Mammary epithelial cell (primary cell): ENCODE data around the gene SLC30A2.

ENCODE experiments used
- EZH2 ChIP-seq: IDR thresholded peaks from 2 replicates; pipeline ENCODE4 v1.6.1; 2012; ENCODE audit warnings: low read length, inconsistent platforms, borderline replicate concordance
- TF ChIP-seq, protein P1 (sequence below), 2 donors: IDR thresholded peaks in 1 of 2; conservative IDR thresholded peaks in 1 of 2; 2 replicates each; pipeline ENCODE4 v1.5.1; 2011 to 2012; ENCODE audit warnings: inconsistent platforms in 2 of 2, low read length in 2 of 2, mild to moderate bottlenecking in 2 of 2, control low read depth in 1 of 2, low read depth in 1 of 2; ENCODE audit not compliant: insufficient read depth in 1 of 2; ENCODE audit errors: extremely low read depth in 1 of 2

DNA sequence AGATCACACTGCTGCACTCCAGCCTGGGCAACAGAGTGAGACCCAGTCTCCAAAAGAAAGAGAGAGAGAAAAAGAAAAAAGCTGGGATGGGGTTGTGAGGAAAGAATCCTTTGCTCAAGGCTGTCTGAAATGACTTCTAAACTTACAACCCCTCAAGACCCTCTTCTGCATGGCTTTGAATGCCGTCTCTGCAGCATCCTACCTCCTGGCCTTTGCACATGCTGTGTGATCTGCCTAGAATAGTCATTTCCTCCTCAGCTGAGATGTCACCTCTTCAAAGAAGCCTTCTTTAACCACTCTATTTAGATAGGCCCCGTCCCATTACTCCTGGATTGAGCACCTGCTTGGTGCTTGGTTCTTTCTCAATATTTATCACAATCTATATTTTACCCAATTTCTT lies 38.9 kb upstream of the SLC30A2 start:
- TF ChIP-seq, protein P1, sequence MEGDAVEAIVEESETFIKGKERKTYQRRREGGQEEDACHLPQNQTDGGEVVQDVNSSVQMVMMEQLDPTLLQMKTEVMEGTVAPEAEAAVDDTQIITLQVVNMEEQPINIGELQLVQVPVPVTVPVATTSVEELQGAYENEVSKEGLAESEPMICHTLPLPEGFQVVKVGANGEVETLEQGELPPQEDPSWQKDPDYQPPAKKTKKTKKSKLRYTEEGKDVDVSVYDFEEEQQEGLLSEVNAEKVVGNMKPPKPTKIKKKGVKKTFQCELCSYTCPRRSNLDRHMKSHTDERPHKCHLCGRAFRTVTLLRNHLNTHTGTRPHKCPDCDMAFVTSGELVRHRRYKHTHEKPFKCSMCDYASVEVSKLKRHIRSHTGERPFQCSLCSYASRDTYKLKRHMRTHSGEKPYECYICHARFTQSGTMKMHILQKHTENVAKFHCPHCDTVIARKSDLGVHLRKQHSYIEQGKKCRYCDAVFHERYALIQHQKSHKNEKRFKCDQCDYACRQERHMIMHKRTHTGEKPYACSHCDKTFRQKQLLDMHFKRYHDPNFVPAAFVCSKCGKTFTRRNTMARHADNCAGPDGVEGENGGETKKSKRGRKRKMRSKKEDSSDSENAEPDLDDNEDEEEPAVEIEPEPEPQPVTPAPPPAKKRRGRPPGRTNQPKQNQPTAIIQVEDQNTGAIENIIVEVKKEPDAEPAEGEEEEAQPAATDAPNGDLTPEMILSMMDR (conservative IDR thresholded peaks at IDR 0.05 in 1 of 2, IDR thresholded peaks at IDR 0.05 in 1 of 2; ENCODE audit: extremely low read depth in 1 of 2, insufficient read depth in 1 of 2, low read depth in 1 of 2, low read length in 2 of 2): no peak
- TF ChIP-seq EZH2: no peak
